Measurements from ENCODE around the gene CFAP57. TPM values are rescaled to one million over a fixed set of nuclear protein-coding genes. Genes with fewer than 3 reads are reported as not detected.
"Not testable (repeated sequence)": the region's sequence is repeated elsewhere in the genome, so short reads cannot be mapped to it uniquely, and the experiment has no call there.

Gene CFAP57
- total RNA-seq (2012; rRNA removed), result not detected in 2 replicates

- Histone ChIP-seq H3K4me3 (ENCODE audit: low read length) (peak within 1 kb of the TSS; percentile 84), H3K9ac (ENCODE audit: low read depth, low read length) (peak within 1 kb of the TSS; percentile 87), H3K9me3 (replicated peaks; ENCODE audit: low read length) (no peaks in the 10 kb centered on the region), H3K36me3 (ENCODE audit: insufficient read depth, low read length) (peaks cover 28% of the 10 kb centered on the region), H3K4me2 (ENCODE audit: low read length) (peak within 1 kb of the TSS; percentile 94), H3K27me3 (ENCODE audit: control insufficient read depth, insufficient read depth, low read length) (peaks cover 11% of the 10 kb centered on the region), H3K4me1 (ENCODE audit: control insufficient read depth, insufficient read depth, low read length) (peaks cover 13% of the 10 kb centered on the region)
Observed at GRCh38 chr1:43171876-43172526, at the start of gene CFAP57, which contains the start of gene EBNA1BP2. TSS of gene CFAP57 (plus strand) at chr1:43172330. CDS start at chr1:43172754, 424 bp downstream. TSS of gene EBNA1BP2 (minus strand) at chr1:43172290. CDS start at chr1:43172118, 172 bp downstream.

DNA sequence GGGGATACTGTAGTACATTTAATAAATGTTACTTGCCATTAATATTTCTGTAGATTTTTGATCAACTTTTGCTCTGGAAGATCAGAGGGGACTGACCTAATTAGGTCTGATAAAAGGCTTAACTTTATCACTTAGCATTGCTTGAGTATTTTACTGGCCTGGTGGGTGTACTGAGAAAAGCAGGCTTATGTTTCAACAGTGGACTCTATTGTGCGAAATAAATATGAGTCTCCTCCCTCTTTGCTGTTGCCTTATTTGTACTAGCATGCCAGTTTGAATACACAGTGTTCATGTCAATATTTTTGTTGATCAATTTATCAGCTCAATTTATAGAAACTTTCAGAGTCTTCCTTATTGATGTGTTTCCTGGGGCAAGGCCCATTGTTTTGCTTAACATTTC is 49.1 kb upstream of the CFAP57 start:
- H3K9me3 ChIP-seq (replicated peaks; ENCODE audit: low read length), result no peaks in the 10 kb centered on the region
- no peaks in the 10 kb centered on the region for H3K36me3 ChIP-seq (ENCODE audit: insufficient read depth, low read length)
- peaks cover 26% of the 10 kb centered on the region for H3K27me3 ChIP-seq (ENCODE audit: control insufficient read depth, insufficient read depth, low read length)
- H3K4me1 ChIP-seq (ENCODE audit: control insufficient read depth, insufficient read depth, low read length), result no peaks in the 10 kb centered on the region
- no peak overlapping the region for H3K4me2 ChIP-seq (ENCODE audit: low read length)
- H3K9ac ChIP-seq (ENCODE audit: low read depth, low read length), result no peak overlapping the region
- no peak overlapping the region for H3K4me3 ChIP-seq (ENCODE audit: low read length)

- Histone ChIP-seq H3K9me3 (replicated peaks; ENCODE audit: low read length) (no peaks in the 10 kb centered on the region), H3K4me1 (ENCODE audit: control insufficient read depth, insufficient read depth, low read length) (no peaks in the 10 kb centered on the region), H3K27me3 (ENCODE audit: control insufficient read depth, insufficient read depth, low read length) (peaks cover 42% of the 10 kb centered on the region), H3K9ac (ENCODE audit: low read depth, low read length) (no peak overlapping the region), H3K4me3 (ENCODE audit: low read length) (no peak overlapping the region), H3K4me2 (ENCODE audit: low read length) (no peak overlapping the region), H3K36me3 (ENCODE audit: insufficient read depth, low read length) (no peaks in the 10 kb centered on the region)
Observed at GRCh38 chr1:43128816-43129215, 43.3 kb upstream of the CFAP57 start.

DNA sequence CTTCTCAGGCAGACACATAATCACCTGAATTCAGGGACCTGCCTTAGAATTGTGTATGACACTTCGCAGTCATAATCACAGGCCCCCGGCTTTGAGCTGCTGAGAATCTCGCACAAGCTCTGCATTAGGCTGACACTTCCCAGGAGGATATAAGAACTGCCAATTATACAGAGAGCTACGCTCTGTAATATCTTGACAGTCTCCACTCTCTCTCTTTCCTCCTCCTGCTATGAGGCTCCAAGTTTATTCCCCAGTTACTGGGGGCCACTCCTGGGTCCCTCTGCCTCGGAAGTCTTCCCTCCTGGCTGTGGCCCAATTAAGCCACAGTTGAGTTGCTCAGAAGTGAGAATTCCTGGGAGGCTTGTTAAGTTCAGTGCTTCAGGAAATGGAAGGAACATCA is 42.7 kb upstream of the CFAP57 start:
- Histone ChIP-seq H3K4me2 (ENCODE audit: low read length) (no peak overlapping the region), H3K4me1 (ENCODE audit: control insufficient read depth, insufficient read depth, low read length) (no peaks in the 10 kb centered on the region), H3K4me3 (ENCODE audit: low read length) (no peak overlapping the region), H3K9ac (ENCODE audit: low read depth, low read length) (no peak overlapping the region), H3K36me3 (ENCODE audit: insufficient read depth, low read length) (no peaks in the 10 kb centered on the region), H3K27me3 (ENCODE audit: control insufficient read depth, insufficient read depth, low read length) (peaks cover 38% of the 10 kb centered on the region), H3K9me3 (replicated peaks; ENCODE audit: low read length) (no peaks in the 10 kb centered on the region)

DNA sequence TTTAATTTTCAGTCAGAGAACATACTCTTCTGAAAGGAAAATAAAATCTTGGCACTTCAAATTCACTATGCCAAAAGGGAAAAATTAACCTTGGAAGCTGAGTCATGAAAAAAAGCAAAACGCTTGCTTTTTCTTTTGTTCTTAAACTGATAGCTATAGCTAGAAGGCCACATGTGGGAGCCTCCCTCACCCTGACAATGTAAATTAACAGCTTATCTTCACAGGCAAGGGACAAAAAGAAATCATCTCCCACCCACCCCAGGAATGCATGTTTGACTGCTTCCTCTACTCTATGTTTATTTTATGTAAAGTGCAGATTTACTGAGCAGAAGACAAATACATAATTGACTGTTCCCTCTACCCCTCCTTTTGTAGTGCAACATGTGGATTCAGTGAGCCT is 38.1 kb upstream of the CFAP57 start:
- Histone ChIP-seq H3K27me3 (ENCODE audit: control insufficient read depth, insufficient read depth, low read length) (peaks cover 43% of the 10 kb centered on the region), H3K36me3 (ENCODE audit: insufficient read depth, low read length) (no peaks in the 10 kb centered on the region), H3K4me3 (ENCODE audit: low read length) (no peak overlapping the region), H3K9ac (ENCODE audit: low read depth, low read length) (no peak overlapping the region), H3K9me3 (replicated peaks; ENCODE audit: low read length) (no peaks in the 10 kb centered on the region), H3K4me2 (ENCODE audit: low read length) (no peak overlapping the region), H3K4me1 (ENCODE audit: control insufficient read depth, insufficient read depth, low read length) (no peaks in the 10 kb centered on the region)

- Histone ChIP-seq H3K9me3 (replicated peaks; ENCODE audit: low read length) (no peaks in the 10 kb centered on the region), H3K4me2 (ENCODE audit: low read length) (no peak overlapping the region), H3K9ac (ENCODE audit: low read depth, low read length) (no peak overlapping the region), H3K4me3 (ENCODE audit: low read length) (no peak overlapping the region), H3K36me3 (ENCODE audit: insufficient read depth, low read length) (no peaks in the 10 kb centered on the region), H3K27me3 (ENCODE audit: control insufficient read depth, insufficient read depth, low read length) (peaks cover 43% of the 10 kb centered on the region), H3K4me1 (ENCODE audit: control insufficient read depth, insufficient read depth, low read length) (no peaks in the 10 kb centered on the region)
Observed at GRCh38 chr1:43134640-43135039, 37.5 kb upstream of the CFAP57 start.

- no peaks in the 10 kb centered on the region for H3K4me1 ChIP-seq (ENCODE audit: control insufficient read depth, insufficient read depth, low read length)
- peaks cover 37% of the 10 kb centered on the region for H3K27me3 ChIP-seq (ENCODE audit: control insufficient read depth, insufficient read depth, low read length)
- no peak overlapping the region for H3K4me3 ChIP-seq (ENCODE audit: low read length)
- no peak overlapping the region for H3K9ac ChIP-seq (ENCODE audit: low read depth, low read length)
- no peaks in the 10 kb centered on the region for H3K9me3 ChIP-seq (replicated peaks; ENCODE audit: low read length)
- no peak overlapping the region for H3K4me2 ChIP-seq (ENCODE audit: low read length)
- no peaks in the 10 kb centered on the region for H3K36me3 ChIP-seq (ENCODE audit: insufficient read depth, low read length)
Observed at GRCh38 chr1:43135857-43136781, 36.0 kb upstream of the CFAP57 start.

GRCh38 chr1:43137445-43138052 is 34.6 kb upstream of the CFAP57 start:
- Histone ChIP-seq H3K4me3 (ENCODE audit: low read length) (no peak overlapping the region), H3K9ac (ENCODE audit: low read depth, low read length) (no peak overlapping the region), H3K4me2 (ENCODE audit: low read length) (no peak overlapping the region), H3K4me1 (ENCODE audit: control insufficient read depth, insufficient read depth, low read length) (no peaks in the 10 kb centered on the region), H3K27me3 (ENCODE audit: control insufficient read depth, insufficient read depth, low read length) (peaks cover 31% of the 10 kb centered on the region), H3K9me3 (replicated peaks; ENCODE audit: low read length) (no peaks in the 10 kb centered on the region), H3K36me3 (ENCODE audit: insufficient read depth, low read length) (no peaks in the 10 kb centered on the region)

DNA sequence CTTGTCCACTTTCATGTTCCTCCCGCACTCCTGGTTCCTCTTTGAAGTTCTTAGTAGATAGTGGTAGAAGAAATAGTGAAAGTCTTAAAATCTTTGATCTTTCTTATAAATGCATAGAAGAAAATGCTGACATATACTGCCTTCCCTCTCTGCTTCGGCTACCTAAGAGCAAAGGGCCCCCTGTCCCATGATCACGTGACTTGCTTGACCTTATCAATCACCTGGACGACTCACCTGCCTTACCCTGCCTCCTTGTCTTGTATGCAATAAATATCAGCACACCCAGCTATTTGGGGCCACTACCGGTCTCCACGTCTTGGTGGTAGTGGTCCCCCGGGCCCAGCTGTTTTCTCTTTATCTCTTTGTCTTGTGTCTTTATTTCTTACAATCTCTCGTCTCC is 32.8 kb upstream of the CFAP57 start:
- not testable (repeated sequence) for H3K4me1 ChIP-seq (ENCODE audit: control insufficient read depth, insufficient read depth, low read length); H3K9ac ChIP-seq (ENCODE audit: low read depth, low read length); H3K36me3 ChIP-seq (ENCODE audit: insufficient read depth, low read length); H3K9me3 ChIP-seq (replicated peaks; ENCODE audit: low read length); H3K4me3 ChIP-seq (ENCODE audit: low read length); H3K4me2 ChIP-seq (ENCODE audit: low read length)
- H3K27me3 ChIP-seq (ENCODE audit: control insufficient read depth, insufficient read depth, low read length), result peaks cover 24% of the 10 kb centered on the region

- no peak overlapping the region for H3K4me2 ChIP-seq (ENCODE audit: low read length)
- H3K27me3 ChIP-seq (ENCODE audit: control insufficient read depth, insufficient read depth, low read length), result peaks cover 27% of the 10 kb centered on the region
- H3K4me3 ChIP-seq (ENCODE audit: low read length), result no peak overlapping the region
Observed at GRCh38 chr1:43140010-43140409, 32.1 kb upstream of the CFAP57 start.

GRCh38 chr1:43140583-43140982 is 31.5 kb upstream of the CFAP57 start:
- no peaks in the 10 kb centered on the region for H3K4me1 ChIP-seq (ENCODE audit: control insufficient read depth, insufficient read depth, low read length)
- H3K27me3 ChIP-seq (ENCODE audit: control insufficient read depth, insufficient read depth, low read length), result peaks cover 30% of the 10 kb centered on the region
- no peak overlapping the region for H3K9ac ChIP-seq (ENCODE audit: low read depth, low read length)

More at GRCh38 chr1:43140010-43140409, 32.1 kb upstream of the CFAP57 start:
- Histone ChIP-seq H3K4me1 (ENCODE audit: control insufficient read depth, insufficient read depth, low read length) (no peaks in the 10 kb centered on the region), H3K9me3 (replicated peaks; ENCODE audit: low read length) (no peaks in the 10 kb centered on the region), H3K36me3 (ENCODE audit: insufficient read depth, low read length) (no peaks in the 10 kb centered on the region), H3K9ac (ENCODE audit: low read depth, low read length) (no peak overlapping the region)

More at GRCh38 chr1:43140583-43140982, 31.5 kb upstream of the CFAP57 start:
- no peak overlapping the region for H3K4me2 ChIP-seq (ENCODE audit: low read length)
- no peak overlapping the region for H3K4me3 ChIP-seq (ENCODE audit: low read length)
- no peaks in the 10 kb centered on the region for H3K36me3 ChIP-seq (ENCODE audit: insufficient read depth, low read length)
- H3K9me3 ChIP-seq (replicated peaks; ENCODE audit: low read length), result no peaks in the 10 kb centered on the region
